ENCODE results near the gene SPON1.

DNA sequence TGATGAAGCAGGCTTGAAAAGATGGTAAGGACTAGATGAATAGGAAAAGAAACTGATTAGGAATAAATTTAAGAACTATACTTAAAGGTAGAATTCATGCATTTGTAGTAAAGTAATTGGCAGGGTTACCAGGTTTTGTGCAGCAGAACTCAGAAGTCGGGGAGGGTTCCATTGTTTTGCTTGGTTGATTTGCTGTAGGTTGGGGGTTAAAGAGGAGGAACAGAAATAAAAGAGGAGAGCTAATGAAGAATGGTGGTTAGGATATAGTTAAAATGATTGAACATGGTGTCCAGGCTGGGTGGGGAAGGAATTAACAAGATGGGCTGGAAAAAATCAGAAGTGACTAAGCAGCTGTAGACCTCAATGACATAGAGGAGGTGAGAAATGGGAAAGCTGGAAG lies 5.5 kb upstream of the SPON1 start:
- TF ChIP-seq CTCF (IDR thresholded peaks at IDR 0.05), result no peak
- no peak for TF ChIP-seq POLR2A (IDR thresholded peaks at IDR 0.05)
